ENCODE measurements around the gene SPATA33.
"Not testable (repeated sequence)": the region's sequence is repeated elsewhere in the genome, so short reads cannot be mapped to it uniquely, and the experiment has no call there.

Gene SPATA33

GRCh38 chr16:89693289-89693731, 35.7 kb downstream of the SPATA33 start:
- ChIA-PET POLR2A (no interaction called here), CTCF (interaction anchor here (0.5 kb wide), 1 partner anchor 17 kb away, joined by 3 read pairs; no protein-coding TSS in a partner anchor)
- DNase-seq (ENCODE audit: low read depth, low spot score), result no peak
- H3K4me3 ChIP-seq (ENCODE audit: low read depth, low read length), result no peak overlapping the region
- TF ChIP-seq, protein P1, sequence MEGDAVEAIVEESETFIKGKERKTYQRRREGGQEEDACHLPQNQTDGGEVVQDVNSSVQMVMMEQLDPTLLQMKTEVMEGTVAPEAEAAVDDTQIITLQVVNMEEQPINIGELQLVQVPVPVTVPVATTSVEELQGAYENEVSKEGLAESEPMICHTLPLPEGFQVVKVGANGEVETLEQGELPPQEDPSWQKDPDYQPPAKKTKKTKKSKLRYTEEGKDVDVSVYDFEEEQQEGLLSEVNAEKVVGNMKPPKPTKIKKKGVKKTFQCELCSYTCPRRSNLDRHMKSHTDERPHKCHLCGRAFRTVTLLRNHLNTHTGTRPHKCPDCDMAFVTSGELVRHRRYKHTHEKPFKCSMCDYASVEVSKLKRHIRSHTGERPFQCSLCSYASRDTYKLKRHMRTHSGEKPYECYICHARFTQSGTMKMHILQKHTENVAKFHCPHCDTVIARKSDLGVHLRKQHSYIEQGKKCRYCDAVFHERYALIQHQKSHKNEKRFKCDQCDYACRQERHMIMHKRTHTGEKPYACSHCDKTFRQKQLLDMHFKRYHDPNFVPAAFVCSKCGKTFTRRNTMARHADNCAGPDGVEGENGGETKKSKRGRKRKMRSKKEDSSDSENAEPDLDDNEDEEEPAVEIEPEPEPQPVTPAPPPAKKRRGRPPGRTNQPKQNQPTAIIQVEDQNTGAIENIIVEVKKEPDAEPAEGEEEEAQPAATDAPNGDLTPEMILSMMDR (IDR thresholded peaks at IDR 0.05; ENCODE audit: insufficient read depth, low read length, missing control alignments), result no peak

- TF ChIP-seq, protein P1 (IDR thresholded peaks at IDR 0.05; ENCODE audit: insufficient read depth, low read length, missing control alignments), result no peak
- CTCF ChIA-PET, result interaction anchor here (1.2 to 2.5 kb wide), 2 partner anchors 12 to 167 kb away, joined by 4 to 14 read pairs; no protein-coding TSS in a partner anchor
- H3K4me3 ChIP-seq (ENCODE audit: low read depth, low read length), result no peak overlapping the region
- DNase-seq (ENCODE audit: low read depth, low spot score), result no peak
- POLR2A ChIA-PET, result no interaction called here
Measured at GRCh38 chr16:89693931-89694783, 36.5 kb downstream of the SPATA33 start.

- CTCF ChIA-PET, result interaction anchor here (1.2 to 2.5 kb wide), 3 partner anchors 8 to 167 kb away, joined by 3 to 14 read pairs (median 4); partner anchors contain the start of gene CDK10
- POLR2A ChIA-PET; H3K4me3 ChIP-seq (ENCODE audit: low read depth, low read length); DNase-seq (ENCODE audit: low read depth, low spot score): not testable (repeated sequence)
Measured at GRCh38 chr16:89694784-89695085, 37.1 kb downstream of the SPATA33 start.

- H3K4me3 ChIP-seq (ENCODE audit: low read depth, low read length), result no peak overlapping the region
- POLR2A ChIA-PET, result interaction anchor here (1.5 kb wide), 1 partner anchor 9 kb away, joined by 6 read pairs; the partner anchor contains the start of gene CDK10
- TF ChIP-seq, protein P1 (IDR thresholded peaks at IDR 0.05; ENCODE audit: insufficient read depth, low read length, missing control alignments), result no peak
- DNase-seq (ENCODE audit: low read depth, low spot score), result no peak
- CTCF ChIA-PET, result interaction anchor here (1.2 to 2.5 kb wide), 3 partner anchors 9 to 166 kb away, joined by 3 to 14 read pairs (median 4); partner anchors contain the start of gene CDK10
Measured at GRCh38 chr16:89695086-89695874, 37.6 kb downstream of the SPATA33 start.

- CTCF ChIA-PET, result interaction anchor here (1.2 to 2.5 kb wide), 2 partner anchors 10 kb away, joined by 3 to 14 read pairs; partner anchors contain the start of gene CDK10
- POLR2A ChIA-PET, result interaction anchor here (1.5 kb wide), 1 partner anchor 10 kb away, joined by 6 read pairs; the partner anchor contains the start of gene CDK10
- DNase-seq (ENCODE audit: low read depth, low spot score), result no peak
- TF ChIP-seq, protein P1 (IDR thresholded peaks at IDR 0.05; ENCODE audit: insufficient read depth, low read length, missing control alignments), result no peak
- H3K4me3 ChIP-seq (ENCODE audit: low read depth, low read length), result no peak overlapping the region
Measured at GRCh38 chr16:89695875-89696669, 38.4 kb downstream of the SPATA33 start.

DNA sequence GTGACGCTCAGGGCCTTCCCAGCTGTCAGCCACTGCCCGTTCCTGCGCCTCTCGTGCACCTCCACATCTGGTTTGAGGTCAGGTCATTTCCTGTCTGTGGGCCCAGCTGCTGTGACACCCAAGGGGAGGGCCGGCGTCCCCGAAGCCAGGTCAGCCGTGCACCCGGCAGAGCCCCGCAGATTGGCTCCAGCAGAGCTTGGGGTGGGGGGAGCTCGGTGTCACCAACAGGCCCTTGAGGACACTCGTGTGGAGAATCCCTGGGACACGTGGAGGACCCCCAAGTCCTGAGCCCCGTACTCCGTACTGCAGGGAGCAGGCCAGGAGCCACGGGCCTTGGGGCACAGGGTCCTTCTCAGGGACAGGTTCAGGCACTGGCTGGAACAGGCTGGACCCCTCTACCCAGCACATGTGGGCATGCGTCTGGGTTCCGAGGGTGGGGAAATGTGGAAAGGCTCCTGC, 39.1 kb downstream of the SPATA33 start:
- DNase-seq (ENCODE audit: low read depth, low spot score), result no peak
- TF ChIP-seq, protein P1 (IDR thresholded peaks at IDR 0.05; ENCODE audit: insufficient read depth, low read length, missing control alignments), result no peak
- no peak overlapping the region for H3K4me3 ChIP-seq (ENCODE audit: low read depth, low read length)
- ChIA-PET CTCF (interaction anchor here (2.5 kb wide), 1 partner anchor 9 kb away, joined by 14 read pairs; no protein-coding TSS in a partner anchor), POLR2A (interaction anchor here (1.0 to 1.5 kb wide), 3 partner anchors 9 to 11 kb away, joined by 3 to 6 read pairs (median 3); partner anchors contain the start of gene CDK10)

All from AG04449 (cell line).